ENCODE results near the gene CRYGN.

- TF ChIP-seq, protein P1, sequence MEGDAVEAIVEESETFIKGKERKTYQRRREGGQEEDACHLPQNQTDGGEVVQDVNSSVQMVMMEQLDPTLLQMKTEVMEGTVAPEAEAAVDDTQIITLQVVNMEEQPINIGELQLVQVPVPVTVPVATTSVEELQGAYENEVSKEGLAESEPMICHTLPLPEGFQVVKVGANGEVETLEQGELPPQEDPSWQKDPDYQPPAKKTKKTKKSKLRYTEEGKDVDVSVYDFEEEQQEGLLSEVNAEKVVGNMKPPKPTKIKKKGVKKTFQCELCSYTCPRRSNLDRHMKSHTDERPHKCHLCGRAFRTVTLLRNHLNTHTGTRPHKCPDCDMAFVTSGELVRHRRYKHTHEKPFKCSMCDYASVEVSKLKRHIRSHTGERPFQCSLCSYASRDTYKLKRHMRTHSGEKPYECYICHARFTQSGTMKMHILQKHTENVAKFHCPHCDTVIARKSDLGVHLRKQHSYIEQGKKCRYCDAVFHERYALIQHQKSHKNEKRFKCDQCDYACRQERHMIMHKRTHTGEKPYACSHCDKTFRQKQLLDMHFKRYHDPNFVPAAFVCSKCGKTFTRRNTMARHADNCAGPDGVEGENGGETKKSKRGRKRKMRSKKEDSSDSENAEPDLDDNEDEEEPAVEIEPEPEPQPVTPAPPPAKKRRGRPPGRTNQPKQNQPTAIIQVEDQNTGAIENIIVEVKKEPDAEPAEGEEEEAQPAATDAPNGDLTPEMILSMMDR (IDR thresholded peaks at IDR 0.05): no peak
- TF ChIP-seq POLR2A (IDR thresholded peaks at IDR 0.05): no peak
Measured at GRCh38 chr7:151435971-151436370, 4.0 kb downstream of the CRYGN start.

Data from esophagus squamous epithelium (tissue), 4 donors.